Hypothalamus (tissue), 51 donors: ENCODE data around the gene ITM2B.

Experiments used
- DNase-seq, 51 donors: peaks; one replicate each; lab custom pipeline; 2025; lab: John Stamatoyannopoulos, UW

Gene ITM2B

GRCh38 chr13:48302871-48303358 is 69.9 kb downstream of the ITM2B start:
- DNase-seq: peak in 2 of 51 donors; percentile 41 to 51

DNA sequence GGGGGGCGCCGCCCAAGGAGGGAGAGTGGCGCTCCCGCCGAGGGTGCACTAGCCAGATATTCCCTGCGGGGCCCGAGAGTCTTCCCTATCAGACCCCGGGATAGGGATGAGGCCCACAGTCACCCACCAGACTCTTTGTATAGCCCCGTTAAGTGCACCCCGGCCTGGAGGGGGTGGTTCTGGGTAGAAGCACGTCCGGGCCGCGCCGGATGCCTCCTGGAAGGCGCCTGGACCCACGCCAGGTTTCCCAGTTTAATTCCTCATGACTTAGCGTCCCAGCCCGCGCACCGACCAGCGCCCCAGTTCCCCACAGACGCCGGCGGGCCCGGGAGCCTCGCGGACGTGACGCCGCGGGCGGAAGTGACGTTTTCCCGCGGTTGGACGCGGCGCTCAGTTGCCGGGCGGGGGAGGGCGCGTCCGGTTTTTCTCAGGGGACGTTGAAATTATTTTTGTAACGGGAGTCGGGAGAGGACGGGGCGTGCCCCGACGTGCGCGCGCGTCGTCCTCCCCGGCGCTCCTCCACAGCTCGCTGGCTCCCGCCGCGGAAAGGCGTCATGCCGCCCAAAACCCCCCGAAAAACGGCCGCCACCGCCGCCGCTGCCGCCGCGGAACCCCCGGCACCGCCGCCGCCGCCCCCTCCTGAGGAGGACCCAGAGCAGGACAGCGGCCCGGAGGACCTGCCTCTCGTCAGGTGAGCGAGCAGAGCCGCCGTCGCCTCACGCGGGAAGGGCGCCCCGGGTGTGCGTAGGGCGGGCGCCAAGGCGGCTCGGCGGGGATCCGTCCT is 70.5 kb downstream of the ITM2B start, which contains the start of gene RB1:
TSS of gene RB1 (plus strand) at position 393 of the 784 bp plus-strand sequence. CDS start at position 555, 162 bp downstream.
- DNase-seq: peak; percentile 25 to 94 (median 75)

DNA sequence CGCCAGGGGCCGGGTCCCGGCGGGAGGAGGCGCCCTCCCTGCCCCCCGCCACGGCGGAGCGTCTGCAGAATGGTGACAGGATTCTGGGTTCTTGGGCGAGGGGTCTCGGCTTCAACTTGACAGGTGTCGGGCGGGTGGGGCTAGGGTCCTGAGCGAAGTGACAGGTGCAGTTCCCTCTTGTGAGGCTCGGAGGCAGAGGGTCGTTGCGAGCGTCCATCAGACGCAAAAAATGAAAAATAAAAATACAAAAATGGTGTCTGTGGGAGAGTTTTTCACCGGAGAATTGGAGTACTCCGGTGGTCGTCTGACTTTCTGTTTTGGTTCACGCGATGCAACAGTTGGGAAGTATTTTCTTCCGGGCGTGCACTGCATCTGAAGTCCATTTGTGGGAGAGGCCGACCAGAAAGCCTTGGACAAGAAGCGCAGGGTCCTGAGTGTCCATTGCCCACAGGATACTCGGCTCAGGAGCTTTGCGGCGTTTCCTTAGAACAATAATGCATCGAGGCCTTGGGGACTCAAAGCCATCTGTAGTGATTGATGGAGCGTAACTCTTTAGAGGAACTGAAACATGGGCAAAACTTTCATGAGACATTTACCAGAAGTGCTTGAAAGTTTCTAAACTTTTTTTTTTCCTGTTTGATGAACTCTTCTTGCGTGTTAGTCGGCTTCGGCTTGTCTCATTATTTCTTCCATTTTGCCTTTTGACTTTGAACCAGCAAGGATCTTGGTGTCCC is 71.3 kb downstream of the ITM2B start:
- DNase-seq: peak in 11 of 51 donors; percentile 20 to 65 (median 34)

DNA sequence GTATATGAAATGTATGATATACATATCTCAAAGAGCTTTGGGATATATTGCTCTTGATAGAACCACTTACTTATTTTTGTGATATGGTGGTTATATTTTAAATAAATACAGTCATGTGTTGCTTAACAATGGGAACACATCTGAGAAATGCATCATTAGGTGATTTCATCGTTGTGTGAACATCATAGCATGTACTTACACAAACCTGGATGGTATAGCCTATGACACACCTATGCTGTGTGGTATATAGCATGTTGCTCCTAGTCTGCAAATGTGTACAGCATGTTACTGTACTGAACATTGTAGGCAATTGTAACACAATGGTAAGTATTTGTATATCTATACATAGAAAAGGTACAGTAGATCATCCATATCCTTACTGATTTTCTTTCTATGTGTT is 78.2 kb downstream of the ITM2B start:
- DNase-seq: no peak

DNA sequence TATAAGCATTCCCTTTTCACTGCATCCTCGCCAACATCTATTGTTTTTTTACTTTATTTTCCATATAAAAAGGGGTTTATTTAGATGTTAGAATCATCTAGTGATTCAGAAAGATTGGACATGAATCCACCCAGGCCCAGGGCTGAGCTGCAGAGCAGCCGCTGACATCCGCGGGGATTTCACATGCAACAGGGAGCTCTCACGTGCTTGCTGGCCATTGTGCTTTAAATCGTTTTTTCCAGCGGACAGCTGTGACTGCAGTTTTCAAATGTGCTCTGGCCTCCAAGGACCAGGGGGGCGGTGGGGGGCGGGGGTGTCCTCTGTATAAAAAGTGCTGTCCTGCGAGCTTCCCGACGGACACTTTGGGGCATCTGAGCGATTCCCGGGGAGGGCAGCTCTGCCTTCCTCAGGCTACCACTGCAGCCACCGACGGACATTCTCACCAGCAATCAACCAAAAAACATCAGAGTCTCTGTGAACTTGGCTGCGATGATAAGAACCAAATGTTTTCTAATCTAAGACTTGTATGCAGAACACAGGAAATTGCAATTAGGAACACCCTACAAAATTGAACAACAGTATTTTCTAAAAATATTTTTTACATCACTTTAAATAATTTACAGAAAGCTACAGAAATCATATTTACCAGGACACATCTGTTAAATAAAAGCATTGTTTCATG is 83.1 kb downstream of the ITM2B start:
- no peak for DNase-seq

DNA sequence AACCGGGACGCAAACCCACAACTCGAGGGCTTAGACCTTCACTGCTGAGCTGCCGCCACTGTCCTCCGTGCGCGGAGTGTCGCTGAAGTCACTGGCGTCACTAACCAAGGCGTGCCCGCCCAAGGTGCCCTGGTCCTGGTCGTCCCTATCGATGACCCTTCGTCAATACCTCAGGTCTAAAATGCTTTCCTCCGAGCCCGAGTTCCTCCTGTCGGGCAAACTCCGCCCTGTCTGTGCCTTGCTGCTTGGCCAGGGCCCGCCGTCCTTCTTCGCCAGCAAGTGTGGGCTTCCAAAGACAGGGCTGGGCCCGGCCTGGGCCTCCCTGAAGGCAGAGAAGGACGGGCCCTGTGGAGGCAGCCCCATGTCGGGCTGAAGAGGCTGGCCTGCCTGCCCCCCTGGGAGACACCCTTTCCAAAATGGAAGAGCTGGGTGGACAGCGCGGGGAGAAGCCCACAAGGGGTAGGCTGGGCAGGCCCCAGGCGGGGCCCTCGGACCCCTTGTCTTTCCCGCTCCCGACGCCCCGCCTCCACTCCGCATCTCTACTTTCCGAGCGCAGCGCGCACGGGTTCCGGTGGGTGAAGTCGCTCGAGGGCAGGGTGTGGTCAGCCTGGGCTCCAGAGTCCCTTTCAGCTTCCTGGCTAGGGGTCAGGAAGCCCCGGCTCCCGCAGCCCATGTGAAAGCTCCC is 84.0 kb downstream of the ITM2B start:
- no peak for DNase-seq

GRCh38 chr13:48317511-48318376 is 84.7 kb downstream of the ITM2B start:
- no peak for DNase-seq

DNA sequence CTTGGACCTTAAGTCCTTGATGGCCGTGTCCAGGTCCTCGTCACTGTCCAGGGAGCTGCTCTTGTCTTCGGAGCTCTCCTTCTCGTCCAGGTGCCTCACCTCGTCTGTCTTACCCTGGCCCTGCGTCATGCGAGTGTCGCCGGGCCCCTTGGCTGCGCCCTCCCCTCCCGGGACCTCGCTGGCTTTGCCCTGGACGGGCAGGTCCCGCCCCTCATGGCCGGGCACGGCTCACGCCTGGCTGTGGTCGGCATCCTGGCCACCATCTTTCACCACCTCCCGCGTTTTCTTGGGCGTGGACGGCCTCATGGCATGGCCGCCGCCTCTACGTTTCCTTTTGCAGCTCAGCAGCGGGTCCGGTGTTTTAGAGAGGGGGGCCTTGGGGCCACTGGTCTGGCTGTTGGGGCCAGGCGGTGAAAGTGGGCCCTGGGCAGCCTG is 85.4 kb downstream of the ITM2B start:
- DNase-seq: no peak

DNA sequence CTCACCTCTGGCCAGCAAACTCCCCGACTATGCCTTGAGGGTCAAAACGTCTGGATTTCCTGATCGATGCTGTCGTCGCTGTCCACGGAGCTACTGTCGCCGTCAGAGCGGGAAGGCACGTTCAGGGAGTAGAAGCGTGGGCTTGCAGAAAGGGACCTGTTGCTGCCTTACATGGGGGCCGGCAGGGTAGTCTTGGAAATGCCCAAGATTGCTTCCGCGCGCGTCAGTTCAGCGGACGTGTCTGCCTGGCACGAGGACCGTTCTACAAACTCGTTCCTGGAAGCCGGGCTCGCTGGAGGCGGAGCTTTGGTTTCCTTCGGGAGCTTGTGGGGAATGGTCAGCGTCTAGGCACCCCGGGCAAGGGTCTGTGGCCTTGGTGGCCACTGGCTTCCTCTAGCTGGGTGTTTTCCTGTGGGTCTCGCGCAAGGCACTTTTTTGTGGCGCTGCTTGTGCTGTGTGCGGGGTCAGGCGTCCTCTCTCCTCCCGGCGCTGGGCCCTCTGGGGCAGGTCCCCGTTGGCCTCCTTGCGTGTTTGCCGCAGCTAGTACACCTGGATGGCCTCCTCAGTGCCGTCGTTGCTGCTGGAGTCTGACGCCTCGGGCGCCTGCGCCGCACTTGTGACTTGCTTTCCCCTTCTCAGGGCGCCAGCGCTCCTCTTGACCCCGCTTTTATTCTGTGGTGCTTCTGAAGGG is 86.0 kb downstream of the ITM2B start:
- DNase-seq: no peak
